HG02642 (cell line): ENCODE measurements around the gene PLAC1.

Experiments
- ATAC-seq: cut with Tn5 transposase; IDR thresholded peaks from one replicate; pipeline ENCODE4 v1.9.1; 2021; ENCODE audit warnings: mild to moderate bottlenecking; ENCODE audit not compliant: unreplicated experiment, poor library complexity

The PLAC1 gene

GRCh38 chrX:134547047-134547679 is 111.1 kb downstream of the PLAC1 start:
- ATAC-seq, result no peak

- no peak for ATAC-seq
These were observed 112.1 kb downstream of the PLAC1 start for GRCh38 chrX:134546187-134546586.

GRCh38 chrX:134545510-134545909 is 112.8 kb downstream of the PLAC1 start:
- no peak for ATAC-seq

- no peak for ATAC-seq
These were observed 113.6 kb downstream of the PLAC1 start for GRCh38 chrX:134544513-134545151.

- ATAC-seq, result no peak
These were observed 114.1 kb downstream of the PLAC1 start for GRCh38 chrX:134544135-134544512.

GRCh38 chrX:134543288-134543687 is 115.0 kb downstream of the PLAC1 start:
- ATAC-seq, result no peak

- peak; percentile 46 for ATAC-seq
These were observed 115.8 kb downstream of the PLAC1 start for GRCh38 chrX:134542485-134542884.

GRCh38 chrX:134541906-134542305 is 116.4 kb downstream of the PLAC1 start:
- no peak for ATAC-seq

GRCh38 chrX:134538316-134538715 is 120.0 kb downstream of the PLAC1 start:
- ATAC-seq, result no peak

GRCh38 chrX:134537179-134537955 is 120.9 kb downstream of the PLAC1 start:
- no peak for ATAC-seq

- no peak for ATAC-seq
These were observed 124.3 kb downstream of the PLAC1 start for GRCh38 chrX:134533952-134534351.

- ATAC-seq, result no peak
These were observed 124.9 kb downstream of the PLAC1 start for GRCh38 chrX:134533352-134533751.

GRCh38 chrX:134530845-134531244 is 127.4 kb downstream of the PLAC1 start:
- ATAC-seq, result no peak

- no peak for ATAC-seq
These were observed 128.8 kb downstream of the PLAC1 start for GRCh38 chrX:134529481-134529880.

GRCh38 chrX:134528960-134529359 is 129.3 kb downstream of the PLAC1 start:
- no peak for ATAC-seq

GRCh38 chrX:134526399-134526798 is 131.9 kb downstream of the PLAC1 start:
- no peak for ATAC-seq

GRCh38 chrX:134525086-134525792 is 133.0 kb downstream of the PLAC1 start:
- no peak for ATAC-seq

- no peak for ATAC-seq
These were observed 134.1 kb downstream of the PLAC1 start for GRCh38 chrX:134524181-134524580.

- no peak for ATAC-seq
These were observed 137.3 kb downstream of the PLAC1 start for GRCh38 chrX:134520860-134521390.
